ENCODE measurements around the gene DUS3L.
A peak's percentile ranks its signal among the peaks of the same experiment; 100 is the strongest.

The DUS3L gene

GRCh38 chr19:5790559-5791520, at the start of gene DUS3L:
Gene DUS3L (minus strand): TSS chr19:5791163. CDS start chr19:5791141, 22 bp downstream.
- TF ChIP-seq, protein P1, sequence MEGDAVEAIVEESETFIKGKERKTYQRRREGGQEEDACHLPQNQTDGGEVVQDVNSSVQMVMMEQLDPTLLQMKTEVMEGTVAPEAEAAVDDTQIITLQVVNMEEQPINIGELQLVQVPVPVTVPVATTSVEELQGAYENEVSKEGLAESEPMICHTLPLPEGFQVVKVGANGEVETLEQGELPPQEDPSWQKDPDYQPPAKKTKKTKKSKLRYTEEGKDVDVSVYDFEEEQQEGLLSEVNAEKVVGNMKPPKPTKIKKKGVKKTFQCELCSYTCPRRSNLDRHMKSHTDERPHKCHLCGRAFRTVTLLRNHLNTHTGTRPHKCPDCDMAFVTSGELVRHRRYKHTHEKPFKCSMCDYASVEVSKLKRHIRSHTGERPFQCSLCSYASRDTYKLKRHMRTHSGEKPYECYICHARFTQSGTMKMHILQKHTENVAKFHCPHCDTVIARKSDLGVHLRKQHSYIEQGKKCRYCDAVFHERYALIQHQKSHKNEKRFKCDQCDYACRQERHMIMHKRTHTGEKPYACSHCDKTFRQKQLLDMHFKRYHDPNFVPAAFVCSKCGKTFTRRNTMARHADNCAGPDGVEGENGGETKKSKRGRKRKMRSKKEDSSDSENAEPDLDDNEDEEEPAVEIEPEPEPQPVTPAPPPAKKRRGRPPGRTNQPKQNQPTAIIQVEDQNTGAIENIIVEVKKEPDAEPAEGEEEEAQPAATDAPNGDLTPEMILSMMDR (IDR thresholded peaks at IDR 0.05; ENCODE audit: low read depth, low read length, missing control alignments) = no peak
- in situ Hi-C loops (cut with HindIII; ENCODE audit: low pct_ligation_motif_present, low sequenced_read_pairs) = no loop called here
- DNase-seq = peak; percentile 97

GRCh38 chr19:5839065-5840017, 48.4 kb upstream of the DUS3L start, which contains the start of gene FUT6:
Gene FUT6 (minus strand): TSS chr19:5839702. CDS start chr19:5832567, 7,135 bp downstream.
- Histone ChIP-seq H3K27ac (no peak within 1 kb of the TSS), H3K27me3 (replicated peaks) (no peaks in the 10 kb centered on the region), H3K36me3 (replicated peaks) (no peaks in the 10 kb centered on the region), H3K4me3 (ENCODE audit: low read depth, low read length) (no peak within 1 kb of the TSS)
- in situ Hi-C loops (cut with HindIII; ENCODE audit: low pct_ligation_motif_present, low sequenced_read_pairs) = no loop called here
- TF ChIP-seq, protein P1 (IDR thresholded peaks at IDR 0.05; ENCODE audit: low read depth, low read length, missing control alignments) = no peak
- no peak for DNase-seq

More at GRCh38 chr19:5790559-5791520, at the start of gene DUS3L:
- H3K27me3 ChIP-seq (replicated peaks) = no peaks in the 10 kb centered on the region
- peak within 1 kb of the TSS; percentile 94 for H3K27ac ChIP-seq
- peaks cover 28% of the 10 kb centered on the region for H3K36me3 ChIP-seq (replicated peaks)
- peak within 1 kb of the TSS; percentile 91 for H3K4me3 ChIP-seq (ENCODE audit: low read depth, low read length)

DNA sequence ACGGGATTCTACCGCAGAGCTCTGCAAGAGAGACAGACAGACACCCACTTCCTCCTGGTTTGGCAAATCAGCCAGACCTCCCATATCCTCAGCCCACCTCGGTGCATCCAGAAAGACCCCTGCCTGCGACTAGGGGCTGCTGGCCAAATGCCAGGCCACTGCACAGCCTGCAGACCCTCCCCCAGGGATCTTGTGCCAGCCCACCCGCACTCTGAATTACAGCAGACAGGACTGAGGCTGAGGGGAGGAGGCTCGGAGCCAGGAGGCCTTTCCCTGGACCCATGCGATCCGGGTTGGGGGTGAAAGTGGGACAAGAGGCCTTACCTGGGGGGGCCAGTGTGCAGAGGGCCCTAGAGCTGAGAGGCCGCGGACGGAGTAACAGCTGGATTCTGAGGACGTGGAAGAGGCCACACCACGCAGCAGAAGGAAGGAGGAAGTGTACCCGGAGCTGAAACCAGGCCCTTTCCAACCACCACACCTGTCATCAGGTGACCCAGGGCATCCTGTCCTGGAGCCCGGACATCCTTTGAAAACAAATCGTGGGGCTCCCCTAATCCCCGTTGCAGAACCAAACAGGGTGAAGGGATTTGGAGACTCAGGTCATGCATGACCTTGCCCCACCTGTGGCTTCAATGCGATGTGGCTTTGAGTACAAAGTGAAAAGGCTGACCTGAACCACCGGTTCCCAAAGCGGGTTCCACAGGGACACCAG, 47.5 kb upstream of the DUS3L start:
- no peaks in the 10 kb centered on the region for H3K27me3 ChIP-seq (replicated peaks)
- H3K36me3 ChIP-seq (replicated peaks) = no peaks in the 10 kb centered on the region
- no peak for DNase-seq
- no peak overlapping the region for H3K4me3 ChIP-seq (ENCODE audit: low read depth, low read length)
- in situ Hi-C loops (cut with HindIII; ENCODE audit: low pct_ligation_motif_present, low sequenced_read_pairs) = no loop called here
- TF ChIP-seq, protein P1 (IDR thresholded peaks at IDR 0.05; ENCODE audit: low read depth, low read length, missing control alignments) = no peak
- H3K27ac ChIP-seq = no peak overlapping the region

DNA sequence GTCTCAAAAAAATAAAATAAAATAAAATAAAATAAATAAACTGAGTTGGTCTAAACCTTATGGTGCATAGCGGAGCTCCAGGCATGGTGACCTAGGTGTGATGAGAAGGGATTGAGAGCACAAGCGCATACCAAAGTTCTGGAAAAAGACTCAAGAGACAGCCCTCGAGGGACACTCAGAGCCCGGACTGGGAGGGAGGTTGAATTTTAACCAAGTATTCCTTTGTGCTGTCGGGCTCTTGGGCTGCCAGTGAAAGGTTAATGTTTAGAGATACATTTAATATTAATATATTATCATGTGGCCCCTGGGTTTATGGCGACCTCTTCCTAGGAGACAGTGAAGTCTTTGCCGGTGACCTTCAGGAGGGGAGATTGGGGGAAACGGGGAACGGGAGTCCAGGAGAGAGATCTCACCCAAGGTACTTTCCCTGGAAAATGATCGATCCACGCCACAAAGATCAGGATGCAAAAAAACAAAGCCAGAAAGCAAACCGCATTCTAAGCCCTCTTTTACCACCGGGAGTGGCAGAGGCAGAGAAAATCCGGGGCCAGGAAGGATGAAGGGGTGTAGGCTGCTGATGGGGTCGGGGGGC, 46.9 kb upstream of the DUS3L start:
- in situ Hi-C loops (cut with HindIII; ENCODE audit: low pct_ligation_motif_present, low sequenced_read_pairs) = no loop called here
- no peak overlapping the region for H3K27ac ChIP-seq

More for the DNA sequence above, 46.9 kb upstream of the DUS3L start:
- H3K4me3 ChIP-seq (ENCODE audit: low read depth, low read length) = no peak overlapping the region
- no peaks in the 10 kb centered on the region for H3K27me3 ChIP-seq (replicated peaks)
- DNase-seq = no peak
- H3K36me3 ChIP-seq (replicated peaks) = no peaks in the 10 kb centered on the region
- TF ChIP-seq, protein P1 (IDR thresholded peaks at IDR 0.05; ENCODE audit: low read depth, low read length, missing control alignments) = no peak

Measured in brain microvascular endothelial cell (primary cell).